Stimulated activated CD4-positive, alpha-beta T cell treated with anti-CD3 and anti-CD28 coated beads, Interleukin-2, amount 100 ng/mL, for 4 hours (primary cell): ENCODE measurements around the gene PET117.
A peak's percentile ranks its signal among the peaks of the same experiment; 100 is the strongest.
"Not testable (repeated sequence)": the region's sequence is repeated elsewhere in the genome, so short reads cannot be mapped to it uniquely, and the experiment has no call there.

Experiments used
- DNase-seq: peaks from one replicate; pipeline ENCODE4 v3.0.0-alpha.2; 2020; ENCODE audit warnings: low read depth

PET117 gene, protein sequence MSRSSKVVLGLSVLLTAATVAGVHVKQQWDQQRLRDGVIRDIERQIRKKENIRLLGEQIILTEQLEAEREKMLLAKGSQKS

DNA sequence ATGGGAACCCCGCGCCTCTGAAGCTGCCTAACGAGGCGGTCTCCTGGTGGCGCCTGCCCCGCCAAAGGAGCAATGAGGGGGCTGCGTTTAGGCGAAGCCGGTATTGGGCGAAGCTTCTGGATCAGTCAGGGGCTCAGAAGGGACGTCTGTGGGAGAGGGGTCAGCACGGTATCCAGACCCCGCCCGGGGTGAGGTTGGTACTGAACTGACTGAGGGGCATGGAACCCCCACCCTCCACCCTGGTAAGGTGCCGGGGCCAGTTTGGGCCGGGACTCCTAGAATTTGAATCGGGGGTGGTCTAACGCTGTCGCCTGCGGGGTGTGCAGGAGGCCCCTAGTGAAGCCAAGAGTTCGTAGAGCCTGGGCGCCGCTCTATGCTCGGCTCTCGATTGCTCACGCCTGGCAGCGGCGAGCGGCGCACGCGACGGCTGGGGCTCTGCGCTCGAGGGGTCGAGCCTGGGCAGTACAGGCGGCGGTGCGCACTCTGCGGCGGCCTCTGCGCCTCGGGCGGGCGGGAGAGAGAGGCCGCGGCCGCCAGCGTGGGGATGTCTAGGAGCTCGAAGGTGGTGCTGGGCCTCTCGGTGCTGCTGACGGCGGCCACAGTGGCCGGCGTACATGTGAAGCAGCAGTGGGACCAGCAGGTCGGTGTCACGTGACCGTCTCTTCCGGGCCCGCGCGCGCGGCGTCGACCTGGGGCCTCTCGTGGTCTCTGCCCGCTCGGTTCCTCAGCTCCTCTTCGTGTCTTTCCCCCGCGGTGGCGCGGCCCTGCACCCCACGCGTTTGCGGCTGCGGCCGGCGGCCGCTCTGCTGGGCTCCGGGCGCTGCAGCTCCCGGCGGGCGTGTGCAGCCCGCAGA, at the start of gene PET117, which contains the start of gene KAT14:
TSS of gene PET117 (plus strand) at position 452 of the 854 bp plus-strand sequence. CDS start at position 545, 93 bp downstream.
TSS of gene KAT14 (plus strand) at position 452 of the 854 bp plus-strand sequence. CDS start 4,798 bp downstream, outside the sequence.
- peak; percentile 83 for DNase-seq

DNA sequence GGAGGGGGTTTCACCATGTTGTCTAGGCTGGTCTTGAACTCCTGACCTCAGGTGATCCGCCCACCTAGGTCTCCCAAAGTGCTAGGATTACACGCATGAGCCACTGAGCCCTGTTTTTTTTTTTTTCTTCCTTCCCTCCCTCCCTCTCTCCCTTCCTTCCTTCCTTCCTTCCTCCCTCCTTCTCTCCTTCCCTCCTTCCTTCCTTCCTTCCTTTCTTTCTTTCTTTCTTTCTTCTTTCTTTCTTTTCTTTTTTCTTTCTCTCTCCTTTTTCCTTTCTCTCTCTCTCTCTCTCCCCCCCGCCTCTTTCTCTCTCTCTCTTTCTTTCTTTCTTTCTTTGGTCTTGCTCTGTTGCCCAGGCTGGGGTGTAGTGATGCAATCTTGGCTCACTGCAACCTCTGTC, 49.4 kb upstream of the PET117 start:
- not testable (repeated sequence) for DNase-seq

DNA sequence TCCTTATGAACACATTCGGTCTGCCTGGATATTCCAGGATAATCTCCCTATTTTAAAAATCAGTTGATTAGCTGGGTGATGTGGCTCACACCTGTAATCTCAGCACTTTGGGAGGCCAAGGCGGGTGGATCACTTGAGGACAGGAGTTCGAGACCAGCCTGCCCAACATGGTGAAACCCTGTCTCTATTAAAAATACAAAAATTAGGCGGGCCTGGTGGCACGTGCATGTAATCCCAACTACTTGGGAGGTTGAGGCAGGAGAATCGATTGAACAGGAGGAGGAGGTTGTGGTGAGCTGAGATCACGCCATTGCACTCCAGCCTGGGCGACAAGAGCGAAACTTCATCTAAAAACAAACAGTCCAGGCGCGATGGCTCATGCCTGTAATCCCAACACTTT, 48.8 kb upstream of the PET117 start:
- not testable (repeated sequence) for DNase-seq

GRCh38 chr20:18090044-18090443, 47.6 kb upstream of the PET117 start:
- DNase-seq = no peak

GRCh38 chr20:18090477-18090876, 47.2 kb upstream of the PET117 start:
- DNase-seq = no peak

- no peak for DNase-seq
Observed at GRCh38 chr20:18091623-18092022, 46.0 kb upstream of the PET117 start.

GRCh38 chr20:18092890-18093289, 44.8 kb upstream of the PET117 start:
- no peak for DNase-seq

DNA sequence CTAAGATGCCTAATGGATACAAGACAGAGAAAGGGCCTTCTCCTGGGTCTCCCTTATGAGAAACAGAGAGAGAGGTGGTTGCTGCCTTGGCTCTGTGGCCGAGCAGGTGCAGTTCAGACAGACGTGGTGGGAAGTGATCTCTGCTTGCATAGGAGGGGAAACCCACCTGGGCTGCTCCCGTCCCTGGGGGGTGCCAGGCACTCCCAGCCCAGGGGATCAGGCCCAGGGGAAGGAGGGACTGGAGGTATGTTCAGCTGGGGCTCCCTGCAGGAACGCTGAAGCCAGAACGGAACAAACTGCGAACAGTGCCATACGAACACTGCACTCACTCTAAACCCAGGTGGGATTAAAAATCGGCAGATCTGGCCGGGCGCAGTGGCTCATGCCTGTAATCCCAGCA, 44.3 kb upstream of the PET117 start:
- no peak for DNase-seq

GRCh38 chr20:18094191-18094590, 43.5 kb upstream of the PET117 start:
- no peak for DNase-seq

- not testable (repeated sequence) for DNase-seq
Observed at GRCh38 chr20:18100569-18100968, 37.1 kb upstream of the PET117 start.

- DNase-seq = no peak
Observed at GRCh38 chr20:18101125-18101810, 36.4 kb upstream of the PET117 start.

DNA sequence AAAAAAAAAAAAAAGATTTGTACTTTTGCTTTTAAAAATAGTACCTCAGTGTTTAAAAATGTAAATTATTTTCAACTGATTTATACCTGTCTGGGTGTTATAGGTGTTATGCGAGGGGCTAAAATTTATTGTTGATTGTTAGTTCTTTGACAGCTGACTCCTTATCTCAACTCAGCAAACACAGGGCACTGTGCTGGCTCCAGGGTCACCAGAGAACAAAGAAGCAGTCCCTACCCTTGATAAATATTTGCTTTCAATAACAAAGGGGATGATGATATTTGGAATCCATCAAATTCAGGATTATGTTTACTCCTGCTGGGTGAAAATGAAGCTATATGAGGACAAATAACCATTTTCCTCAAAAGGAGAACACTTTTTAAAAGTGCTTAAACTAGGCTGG, 34.2 kb upstream of the PET117 start:
- DNase-seq = no peak

DNA sequence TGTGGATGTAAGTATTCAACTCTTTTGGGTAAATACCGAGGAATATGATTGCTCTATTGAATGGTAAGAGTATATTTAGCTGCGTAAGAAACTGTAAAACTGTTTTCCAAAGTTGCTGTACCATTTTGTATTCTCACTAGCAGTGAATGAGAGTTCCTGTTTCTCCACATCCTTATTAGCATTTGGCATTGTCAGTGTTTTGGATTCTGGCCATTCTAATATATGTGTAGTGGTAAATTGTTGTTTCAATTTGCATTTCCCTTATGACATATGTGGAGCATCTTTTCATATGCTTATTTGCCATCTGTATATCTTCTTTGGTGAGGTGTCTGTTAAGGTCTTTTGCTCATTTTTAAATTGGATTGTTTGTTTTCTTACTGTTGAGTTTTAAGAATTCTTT, 29.3 kb upstream of the PET117 start:
- DNase-seq = no peak

- not testable (repeated sequence) for DNase-seq
Observed at GRCh38 chr20:18128574-18128973, 9.1 kb upstream of the PET117 start.

DNA sequence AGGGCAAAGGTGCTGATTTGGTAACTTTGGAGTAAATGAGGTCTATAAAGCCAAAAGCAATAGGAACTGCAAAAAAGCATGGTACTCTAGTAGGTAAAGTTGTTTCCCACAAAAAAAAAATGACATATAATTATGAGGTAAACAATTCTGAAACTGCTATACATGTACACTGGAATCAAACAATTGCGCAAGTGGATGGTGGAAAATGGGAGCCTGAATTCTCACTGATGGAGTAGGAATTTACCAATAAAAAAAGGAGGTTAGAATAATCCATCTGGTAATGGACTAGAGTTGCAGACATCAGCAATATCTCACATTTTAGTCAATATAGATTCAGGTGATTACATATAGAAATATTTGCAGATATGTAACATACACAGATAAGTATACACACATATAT, 5.0 kb upstream of the PET117 start:
- no peak for DNase-seq

DNA sequence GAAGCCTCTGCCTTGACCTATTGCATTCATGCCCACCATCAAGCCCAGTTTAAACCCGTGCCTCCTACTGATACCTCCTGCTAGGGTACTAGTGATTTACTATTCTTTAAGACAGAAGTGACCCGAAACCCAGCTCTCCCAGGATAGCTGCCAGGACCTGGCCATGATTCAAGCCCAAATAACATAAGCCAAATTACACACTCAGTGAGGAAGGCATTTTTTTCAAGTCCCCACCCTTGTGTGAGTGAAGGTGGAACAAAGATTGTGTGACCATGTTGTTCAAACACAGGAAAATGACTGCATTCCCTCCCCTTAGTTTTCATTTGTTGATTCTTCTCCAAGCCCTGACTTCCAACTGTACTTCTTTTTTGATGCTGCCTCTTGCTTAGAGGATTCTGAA, 3.7 kb upstream of the PET117 start:
- DNase-seq = no peak

GRCh38 chr20:18138266-18138582, 561 bp downstream of the PET117 start:
- DNase-seq = no peak

DNA sequence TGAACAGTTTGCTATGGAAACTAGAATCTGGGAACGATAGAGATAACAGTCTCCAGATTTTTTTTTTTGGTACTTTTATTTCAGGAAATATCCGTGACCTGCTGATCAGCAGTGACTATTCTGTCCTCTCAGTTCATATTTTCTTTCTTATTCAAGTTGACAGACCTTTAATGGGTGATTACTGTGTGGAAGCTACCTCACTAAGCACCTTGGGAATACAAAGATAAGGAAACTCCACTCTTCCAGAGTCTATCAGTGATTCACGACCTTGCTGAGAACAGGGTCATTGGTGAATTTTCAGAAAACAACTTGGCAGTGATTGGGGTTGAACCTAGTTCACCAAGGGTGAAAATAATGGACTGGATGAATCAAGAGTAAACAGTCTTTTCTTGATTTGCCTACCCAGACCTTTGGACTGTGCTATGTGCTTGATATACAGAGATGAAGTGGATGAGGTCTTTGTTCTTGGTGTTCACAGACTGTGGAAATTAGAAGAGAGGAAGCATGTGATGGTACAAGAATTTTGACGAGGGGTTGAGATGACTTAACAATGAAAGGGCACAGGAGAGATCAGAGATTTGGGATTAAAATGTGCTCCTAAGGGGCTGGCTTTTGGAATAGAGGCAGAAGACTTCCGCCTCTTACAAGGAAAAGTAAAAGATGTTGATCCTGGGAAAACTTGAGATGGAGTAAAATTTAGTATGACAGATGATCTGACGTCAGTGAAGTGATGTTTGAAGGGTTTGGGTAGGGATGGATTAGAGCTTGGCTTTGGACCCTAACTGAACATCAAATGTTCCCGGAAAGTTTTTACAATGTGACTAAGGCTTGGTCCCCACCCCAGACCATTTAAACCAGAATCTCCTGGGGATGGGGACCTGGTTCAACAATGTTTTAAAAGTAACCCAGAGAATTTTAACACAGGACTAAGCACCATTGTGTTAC, 1.2 kb downstream of the PET117 start:
- DNase-seq = no peak

DNA sequence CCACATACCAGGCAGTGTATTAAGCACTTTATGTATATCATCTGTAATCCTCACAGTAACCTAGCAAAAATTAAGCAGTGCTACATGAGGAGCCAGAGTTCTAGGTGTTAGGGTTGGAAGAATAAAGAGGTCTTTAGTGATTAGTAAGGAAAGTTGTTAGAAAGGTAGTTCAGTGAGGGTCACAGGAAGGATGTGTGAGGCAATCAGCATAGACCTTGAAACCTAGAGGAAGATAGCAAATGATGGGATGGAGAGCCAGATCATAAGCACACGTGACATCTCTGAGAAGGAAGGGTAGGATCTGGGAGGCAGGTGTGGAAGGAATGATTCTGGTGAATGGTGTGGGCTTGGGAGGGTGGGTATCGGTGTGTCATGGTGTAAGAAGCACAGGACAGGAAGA, 2.2 kb downstream of the PET117 start:
- DNase-seq = no peak

GRCh38 chr20:18144541-18145099, 7.0 kb downstream of the PET117 start:
- no peak for DNase-seq

DNA sequence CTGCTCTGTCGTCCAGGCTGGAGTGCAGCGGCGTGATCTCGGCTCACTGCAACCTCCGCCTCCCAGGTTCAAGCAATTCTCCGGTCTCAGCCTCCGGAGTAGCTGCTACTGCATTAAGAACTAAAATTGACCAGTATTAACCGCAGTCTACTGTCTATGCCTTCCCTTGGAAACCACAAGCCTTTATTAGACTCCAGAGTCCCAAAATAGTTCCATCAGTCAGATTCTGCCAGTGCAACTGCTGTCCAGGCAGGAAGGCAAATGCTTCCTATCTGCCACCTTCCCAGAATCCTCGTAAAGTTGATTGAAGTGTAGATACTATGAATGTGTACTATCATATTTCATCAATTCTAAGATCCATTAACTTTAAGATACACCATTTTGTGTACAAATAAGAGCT, 16.7 kb downstream of the PET117 start:
- DNase-seq = no peak

- no peak for DNase-seq
Observed at GRCh38 chr20:18156045-18156444, 18.4 kb downstream of the PET117 start.
